A549 treated with CORT108297 at 1 μM for 4 hours (cell line): ENCODE results near the gene ECI1. TPM values are rescaled to one million over a fixed set of nuclear protein-coding genes. Genes with fewer than 3 reads are reported as not detected.

Experiments used
- total RNA-seq: library from RNA; stranded (reverse); fragments of 200-300 nt; extraction: Qiagen RNA extraction; gene quantifications from 5 replicates; pipeline ENCODE4 v1.2.3, GENCODE V29; 2022

The ECI1 gene
- 47.6 to 92.3 TPM (median 88.7 TPM) in 5 replicates for total RNA-seq

GRCh38 chr16:2251296-2252111, at the start of gene ECI1:
Gene ECI1 (minus strand): TSS chr16:2251587. CDS start chr16:2251566, 21 bp downstream.

GRCh38 chr16:2267913-2268666, 16.7 kb upstream of the ECI1 start, which contains the start of gene RNPS1:
Gene RNPS1 (minus strand): TSS chr16:2268126. CDS start chr16:2264643, 3,483 bp downstream.

GRCh38 chr16:2236337-2237101, 14.9 kb downstream of the ECI1 start, which contains the start of gene DNASE1L2:
Gene DNASE1L2 (plus strand): TSS chr16:2236444. CDS start chr16:2236817, 373 bp downstream.

GRCh38 chr16:2223221-2223941, 28.0 kb downstream of the ECI1 start, which contains the start of gene E4F1:
Gene E4F1 (plus strand): TSS chr16:2223591. CDS start chr16:2223614, 23 bp downstream.

GRCh38 chr16:2214719-2214968, 36.7 kb downstream of the ECI1 start, which contains the start of gene PGP:
Gene PGP (minus strand): TSS chr16:2214840. CDS start chr16:2214777, 63 bp downstream.

GRCh38 chr16:2210386-2211365, 40.7 kb downstream of the ECI1 start, which contains the start of gene BRICD5:
Gene BRICD5 (minus strand): TSS chr16:2210863. CDS start chr16:2210833, 30 bp downstream.

GRCh38 chr16:2205104-2205966, 46.1 kb downstream of the ECI1 start, which contains the start of gene MLST8:
Gene MLST8 (plus strand): TSS chr16:2205454. CDS start chr16:2206086, 632 bp downstream.

GRCh38 chr16:2196162-2196980, 55.0 kb downstream of the ECI1 start, which contains the start of gene CASKIN1:
Gene CASKIN1 (minus strand): TSS chr16:2196605. CDS start chr16:2196432, 173 bp downstream.

Other genes starting within 250 kb of the ECI1 start
- gene ZNF598, start 241.8 kb downstream of the ECI1 start, total RNA-seq = 45.4 to 65.2 TPM (median 62.1 TPM) in 5 replicates
- gene NPW, start 231.8 kb downstream of the ECI1 start, total RNA-seq = 0.87 to 1.3 TPM (median 1.1 TPM) in 5 replicates
- 43.6 to 63.6 TPM (median 62.0 TPM) in 5 replicates for gene NHERF2, start 224.7 kb downstream of the ECI1 start, total RNA-seq
- gene NTHL1, start 203.8 kb downstream of the ECI1 start, total RNA-seq = 37.5 to 51.5 TPM (median 47.5 TPM) in 5 replicates
- 26.6 to 43.3 TPM (median 38.2 TPM) in 5 replicates for gene TSC2, start 203.6 kb downstream of the ECI1 start, total RNA-seq
- gene PKD1, start 115.7 kb downstream of the ECI1 start, total RNA-seq = 36.3 to 64.1 TPM (median 59.9 TPM) in 5 replicates
- gene RAB26, start 103.0 kb downstream of the ECI1 start, total RNA-seq = 2.4 to 4.6 TPM (median 3.5 TPM) in 5 replicates
- 40.5 to 59.7 TPM (median 53.3 TPM) in 5 replicates for gene TRAF7, start 95.8 kb downstream of the ECI1 start, total RNA-seq
- 0.32 to 0.66 TPM (median 0.56 TPM) in 5 replicates for gene CASKIN1, start 55.0 kb downstream of the ECI1 start, total RNA-seq
- gene MLST8, start 46.1 kb downstream of the ECI1 start, total RNA-seq = 42.1 to 58.2 TPM (median 51.9 TPM) in 5 replicates
- 4.2 to 6.5 TPM (median 5.7 TPM) in 5 replicates for gene BRICD5, start 40.7 kb downstream of the ECI1 start, total RNA-seq
- gene PGP, start 36.7 kb downstream of the ECI1 start, total RNA-seq = 16.3 to 36.4 TPM (median 34.8 TPM) in 5 replicates
- 16.7 to 27.8 TPM (median 26.6 TPM) in 5 replicates for gene E4F1, start 28.0 kb downstream of the ECI1 start, total RNA-seq
- gene DNASE1L2, start 15.1 kb downstream of the ECI1 start, total RNA-seq = 0.77 to 1.8 TPM (median 1.6 TPM) in 5 replicates
- gene RNPS1, start 16.5 kb upstream of the ECI1 start, total RNA-seq = 250 to 299 TPM (median 265 TPM) in 5 replicates
- gene ABCA3, start 89.1 kb upstream of the ECI1 start, total RNA-seq = 14.0 to 21.1 TPM (median 19.2 TPM) in 5 replicates
- gene CCNF, start 177.9 kb upstream of the ECI1 start, total RNA-seq = 19.6 to 24.6 TPM (median 23.6 TPM) in 5 replicates
- 19.1 to 26.3 TPM (median 22.0 TPM) in 5 replicates for gene TEDC2, start 208.5 kb upstream of the ECI1 start, total RNA-seq
- gene NTN3, start 219.7 kb upstream of the ECI1 start, total RNA-seq = 0.05 to 0.07 TPM in 2 of 5 replicates, not detected in the others
- gene TBC1D24, start 223.5 kb upstream of the ECI1 start, total RNA-seq = 6.3 to 9.5 TPM (median 8.6 TPM) in 5 replicates